Calu3 (cell line): Measurements from ENCODE around the gene P2RY13. TPM values are rescaled to one million over a fixed set of nuclear protein-coding genes. Genes with fewer than 3 reads are reported as not detected.

ENCODE experiments used
- BruUV-seq: library from RNA; stranded (reverse); fragments of 400-500 nt; replicated peaks from 2 replicates; lab custom pipeline; 2021; lab: Mats Ljungman, UMichigan
- CTCF ChIA-PET: fragments of 300-600 bp; sonication (Branson Sonifier 250); formaldehyde crosslinking; loops from one replicate; lab custom pipeline; 2022; ENCODE audit warnings: antibody characterized with exemption; lab: Charles Lee
- DNase-seq: peaks from one replicate; pipeline ENCODE4 v3.0.0; 2022
- H3K27ac Mint-ChIP-seq: one replicate; pipeline ENCODE4 v1.8.0; 2022; ENCODE audit warnings: mixed read lengths; ENCODE audit not compliant: unreplicated experiment
- H3K27me3 Mint-ChIP-seq: one replicate; pipeline ENCODE4 v1.8.0; 2022; ENCODE audit warnings: mixed read lengths; ENCODE audit not compliant: unreplicated experiment
- H3K36me3 Mint-ChIP-seq: one replicate; pipeline ENCODE4 v1.8.0; 2022; ENCODE audit warnings: mild to moderate bottlenecking, moderate library complexity, mixed read lengths; ENCODE audit not compliant: insufficient read depth, unreplicated experiment
- H3K4me1 Mint-ChIP-seq: one replicate; pipeline ENCODE4 v1.8.0; 2022; ENCODE audit warnings: mild to moderate bottlenecking, low read depth, mixed read lengths; ENCODE audit not compliant: unreplicated experiment
- H3K4me3 Mint-ChIP-seq: one replicate; pipeline ENCODE4 v1.8.0; 2022; ENCODE audit warnings: mild to moderate bottlenecking, low read depth, moderate library complexity, mixed read lengths; ENCODE audit not compliant: unreplicated experiment
- H3K9me3 Mint-ChIP-seq: one replicate; pipeline ENCODE4 v1.8.0; 2022; ENCODE audit warnings: low read depth, mixed read lengths; ENCODE audit not compliant: unreplicated experiment
- intact Hi-C: fragments of 100-400 bp; cut with micrococcal nuclease; formaldehyde crosslinking; loops from one replicate; pipeline ENCODE4 v1.10.0; 2022; ENCODE audit not compliant: unreplicated experiment
- total RNA-seq: library from RNA; stranded (reverse); gene quantifications from 2 replicates; pipeline ENCODE4 v1.2.3, GENCODE V29; 2022
- TF ChIP-seq, protein P1 (sequence below): fragments of 200-600 bp; IDR thresholded peaks from one replicate; pipeline ENCODE4 v1.8.0; 2022; ENCODE audit warnings: antibody characterized with exemption; ENCODE audit not compliant: unreplicated experiment

The P2RY13 gene
- total RNA-seq, 1 experiment from 2014 or later, result not detected

DNA sequence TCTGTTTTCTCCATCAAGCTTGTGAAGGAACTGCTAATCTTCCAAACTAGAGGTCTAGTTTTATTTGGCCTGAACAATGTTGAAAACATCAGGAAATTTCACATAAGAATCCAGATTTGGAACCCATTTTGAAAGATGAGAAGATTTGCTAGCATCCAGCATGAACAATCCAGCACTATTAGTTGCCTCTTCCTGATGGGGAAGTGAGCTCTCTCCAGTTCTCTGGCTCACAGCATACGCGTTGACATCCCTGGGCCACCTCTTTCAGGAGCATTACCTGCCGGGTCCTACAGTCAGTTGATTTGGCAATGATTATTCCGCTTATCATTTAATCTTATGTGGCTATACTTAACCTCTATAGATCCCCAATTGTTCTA lies 23.6 kb downstream of the P2RY13 start:
- CTCF ChIA-PET, result interaction anchor here (0.5 to 2.4 kb wide), 6 partner anchors 11 to 1898 kb away, joined by 3 to 27 read pairs (median 5); partner anchors contain the start of gene GPR87
- BruUV-seq, result no TSS peak
- H3K27ac Mint-ChIP-seq, result peak overlapping the region; percentile 91
- TF ChIP-seq, protein P1, sequence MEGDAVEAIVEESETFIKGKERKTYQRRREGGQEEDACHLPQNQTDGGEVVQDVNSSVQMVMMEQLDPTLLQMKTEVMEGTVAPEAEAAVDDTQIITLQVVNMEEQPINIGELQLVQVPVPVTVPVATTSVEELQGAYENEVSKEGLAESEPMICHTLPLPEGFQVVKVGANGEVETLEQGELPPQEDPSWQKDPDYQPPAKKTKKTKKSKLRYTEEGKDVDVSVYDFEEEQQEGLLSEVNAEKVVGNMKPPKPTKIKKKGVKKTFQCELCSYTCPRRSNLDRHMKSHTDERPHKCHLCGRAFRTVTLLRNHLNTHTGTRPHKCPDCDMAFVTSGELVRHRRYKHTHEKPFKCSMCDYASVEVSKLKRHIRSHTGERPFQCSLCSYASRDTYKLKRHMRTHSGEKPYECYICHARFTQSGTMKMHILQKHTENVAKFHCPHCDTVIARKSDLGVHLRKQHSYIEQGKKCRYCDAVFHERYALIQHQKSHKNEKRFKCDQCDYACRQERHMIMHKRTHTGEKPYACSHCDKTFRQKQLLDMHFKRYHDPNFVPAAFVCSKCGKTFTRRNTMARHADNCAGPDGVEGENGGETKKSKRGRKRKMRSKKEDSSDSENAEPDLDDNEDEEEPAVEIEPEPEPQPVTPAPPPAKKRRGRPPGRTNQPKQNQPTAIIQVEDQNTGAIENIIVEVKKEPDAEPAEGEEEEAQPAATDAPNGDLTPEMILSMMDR, result no peak
- H3K27me3 Mint-ChIP-seq, result no peaks in the 10 kb centered on the region
- peaks cover 53% of the 10 kb centered on the region for H3K4me1 Mint-ChIP-seq
- no peaks in the 10 kb centered on the region for H3K36me3 Mint-ChIP-seq
- intact Hi-C loops, result loop anchor here (1.0 to 5.0 kb wide), 2 partner anchors 22 to 532 kb away; no protein-coding TSS in a partner anchor
- no peaks in the 10 kb centered on the region for H3K9me3 Mint-ChIP-seq
- DNase-seq, result no peak
- peak overlapping the region; percentile 50 for H3K4me3 Mint-ChIP-seq

DNA sequence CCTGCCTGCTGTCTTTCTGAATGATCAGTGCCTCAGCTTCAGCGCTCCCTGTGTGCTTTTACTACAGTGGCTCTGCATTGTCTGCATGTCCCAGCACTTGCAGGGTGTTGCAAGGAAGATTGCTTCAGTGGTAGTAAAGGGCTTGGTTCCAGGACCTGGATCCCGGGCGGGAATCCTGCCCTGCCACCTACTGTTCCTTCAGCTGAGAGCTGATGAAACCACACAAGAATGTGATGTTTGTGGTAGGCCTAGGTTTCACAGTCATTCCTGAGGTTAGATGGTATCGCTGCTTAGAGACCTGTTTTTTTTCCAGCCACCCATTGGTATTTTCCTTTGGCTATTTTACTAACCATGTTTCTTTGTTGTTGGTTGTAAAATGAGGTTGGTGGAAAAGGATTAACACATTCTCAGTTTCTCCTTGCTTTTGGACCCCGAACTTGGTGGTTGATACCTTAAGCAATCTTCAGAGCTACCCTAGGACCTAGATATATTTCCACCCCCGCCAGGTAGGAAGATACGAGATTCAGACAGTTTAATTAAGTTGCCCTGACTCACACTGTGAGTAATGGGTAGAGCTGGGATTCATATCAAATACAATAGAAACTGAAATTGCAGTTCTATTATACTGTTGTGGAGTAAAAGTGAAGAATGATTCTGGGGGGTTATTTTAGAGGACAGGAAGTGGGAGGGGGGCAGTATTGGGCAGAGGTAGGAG lies 24.1 kb downstream of the P2RY13 start:
- CTCF ChIA-PET, result interaction anchor here (0.5 to 2.4 kb wide), 10 partner anchors 9 to 1899 kb away, joined by 3 to 27 read pairs (median 5); partner anchors contain the start of gene GPR87
- intact Hi-C loops, result loop anchor here (1.0 to 5.0 kb wide), 2 partner anchors 22 to 532 kb away; no protein-coding TSS in a partner anchor
- no TSS peak for BruUV-seq
- H3K27ac Mint-ChIP-seq, result peak overlapping the region; percentile 91
- H3K4me3 Mint-ChIP-seq, result peak overlapping the region; percentile 50
- H3K36me3 Mint-ChIP-seq, result no peaks in the 10 kb centered on the region
- DNase-seq, result peak; percentile 91
- no peaks in the 10 kb centered on the region for H3K27me3 Mint-ChIP-seq
- peaks cover 53% of the 10 kb centered on the region for H3K4me1 Mint-ChIP-seq
- TF ChIP-seq, protein P1, result no peak
- H3K9me3 Mint-ChIP-seq, result no peaks in the 10 kb centered on the region

DNA sequence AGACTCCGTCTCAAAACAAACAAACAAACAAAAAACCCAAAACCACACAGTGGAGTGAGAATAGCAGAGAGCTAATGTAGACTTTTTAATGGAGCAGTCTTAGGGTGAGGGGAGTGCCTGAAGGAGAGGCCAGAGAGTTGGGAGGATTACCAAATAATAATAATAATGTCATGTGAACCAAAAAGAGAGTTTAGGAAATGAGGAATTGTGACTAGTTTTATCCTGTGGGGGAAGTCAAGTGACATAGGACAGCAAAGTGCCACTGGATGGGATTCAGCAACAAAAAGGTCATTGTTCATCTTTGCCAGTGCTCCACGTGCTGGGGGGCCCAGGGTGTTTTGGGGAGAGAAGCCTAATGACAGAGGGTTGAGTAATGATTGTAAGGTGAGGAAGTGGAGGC lies 25.6 kb downstream of the P2RY13 start:
- BruUV-seq, result no TSS peak
- peak overlapping the region; percentile 74 for H3K27ac Mint-ChIP-seq
- H3K9me3 Mint-ChIP-seq, result no peaks in the 10 kb centered on the region
- peaks cover 53% of the 10 kb centered on the region for H3K4me1 Mint-ChIP-seq
- TF ChIP-seq, protein P1, result no peak
- no peak overlapping the region for H3K4me3 Mint-ChIP-seq
- no peaks in the 10 kb centered on the region for H3K36me3 Mint-ChIP-seq
- intact Hi-C loops, result no loop called here
- CTCF ChIA-PET, result interaction anchor here (0.7 kb wide), 1 partner anchor 1246 kb away, joined by 4 read pairs; no protein-coding TSS in a partner anchor
- no peaks in the 10 kb centered on the region for H3K27me3 Mint-ChIP-seq
- DNase-seq, result no peak

DNA sequence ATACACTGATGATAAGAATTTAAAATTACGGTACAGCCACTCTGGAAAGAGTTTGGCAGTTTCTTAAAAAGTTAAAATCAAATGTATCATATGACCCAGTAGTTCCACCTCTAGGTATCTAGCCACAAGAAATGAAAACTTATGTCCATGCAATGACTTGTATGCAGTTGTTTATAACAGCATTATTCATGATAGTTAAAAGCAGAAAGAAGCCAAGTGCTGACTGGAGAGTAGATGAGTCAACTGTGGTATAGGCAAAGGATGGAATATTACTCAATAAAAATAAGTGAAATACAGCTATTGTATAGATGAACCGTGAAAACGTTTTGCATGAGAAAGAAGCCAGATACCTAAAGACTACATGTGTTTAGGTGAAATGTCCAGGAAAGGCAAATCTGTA lies 27.6 kb downstream of the P2RY13 start:
- Mint-ChIP-seq H3K4me1 (peaks cover 44% of the 10 kb centered on the region), H3K27ac (no peak overlapping the region), H3K27me3 (no peaks in the 10 kb centered on the region), H3K4me3 (no peak overlapping the region), H3K36me3 (no peaks in the 10 kb centered on the region), H3K9me3 (no peaks in the 10 kb centered on the region)
- intact Hi-C loops, result no loop called here
- TF ChIP-seq, protein P1, result no peak
- no TSS peak for BruUV-seq
- CTCF ChIA-PET, result no interaction called here
- DNase-seq, result no peak
